Measurements from ENCODE around the gene GYS2.
A peak's percentile ranks its signal among the peaks of the same experiment; 100 is the strongest.

The GYS2 gene

GRCh38 chr12:21638054-21638891 is 33.6 kb upstream of the GYS2 start:
- no peak for FAIRE-seq
- TF ChIP-seq POU2F2 (IDR thresholded peaks at IDR 0.05; ENCODE audit: low read depth, low read length): no peak
- no peak for TF ChIP-seq PAX5 (IDR thresholded peaks at IDR 0.05; ENCODE audit: insufficient read depth, low read length, severe bottlenecking)
- no peak for TF ChIP-seq POLR2AphosphoS5 (IDR thresholded peaks at IDR 0.05; ENCODE audit: low read depth, low read length)
- TF ChIP-seq POLR2A (IDR thresholded peaks at IDR 0.05; ENCODE audit: low read depth, low read length): no peak
- TF ChIP-seq TAF1 (IDR thresholded peaks at IDR 0.05; ENCODE audit: low read depth, low read length): no peak
- TF ChIP-seq SPI1 (IDR thresholded peaks at IDR 0.05; ENCODE audit: low read depth, low read length): no peak

GRCh38 chr12:21634245-21634644 is 29.6 kb upstream of the GYS2 start:
- TF ChIP-seq POLR2A (IDR thresholded peaks at IDR 0.05; ENCODE audit: low read depth, low read length): no peak
- no peak for TF ChIP-seq TAF1 (IDR thresholded peaks at IDR 0.05; ENCODE audit: low read depth, low read length)
- no peak for TF ChIP-seq SPI1 (IDR thresholded peaks at IDR 0.05; ENCODE audit: low read depth, low read length)
- TF ChIP-seq PAX5 (IDR thresholded peaks at IDR 0.05; ENCODE audit: insufficient read depth, low read length, severe bottlenecking): no peak
- TF ChIP-seq POLR2AphosphoS5 (IDR thresholded peaks at IDR 0.05; ENCODE audit: low read depth, low read length): 0 out of 2 replicates have a peak, but pooled peaks have one; percentile 45
- DNase-seq (ENCODE audit: insufficient read length, low spot score): no peak
- FAIRE-seq: no peak

More at GRCh38 chr12:21638054-21638891, 33.6 kb upstream of the GYS2 start:
- no peak for DNase-seq (ENCODE audit: insufficient read length, low spot score)

DNA sequence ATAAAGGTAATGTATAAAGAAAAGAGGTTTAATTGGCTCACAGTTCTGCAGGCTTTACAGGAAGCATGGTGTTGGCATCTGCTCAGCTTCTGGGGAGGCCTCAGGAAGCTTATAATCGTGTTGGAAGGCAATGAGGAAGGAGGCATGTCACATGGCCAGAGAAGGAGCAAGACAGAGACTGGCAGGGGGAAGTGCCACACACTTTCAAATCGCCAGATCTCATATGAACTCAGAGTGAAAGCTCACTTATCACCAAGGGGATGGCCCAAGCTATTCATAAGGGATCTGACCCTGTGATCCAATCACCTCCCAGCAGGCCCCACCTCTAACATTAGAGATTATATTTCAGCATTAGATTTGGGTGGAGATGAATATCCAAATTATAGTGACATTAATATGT is 26.7 kb upstream of the GYS2 start:
- FAIRE-seq (no peak), DNase-seq (ENCODE audit: insufficient read length, low spot score) (no peak)
- TF ChIP-seq TAF1 (IDR thresholded peaks at IDR 0.05; ENCODE audit: low read depth, low read length) (no peak), POLR2A (IDR thresholded peaks at IDR 0.05; ENCODE audit: low read depth, low read length) (no peak), PAX5 (IDR thresholded peaks at IDR 0.05; ENCODE audit: insufficient read depth, low read length, severe bottlenecking) (no peak), SPI1 (IDR thresholded peaks at IDR 0.05; ENCODE audit: low read depth, low read length) (no peak), POLR2AphosphoS5 (IDR thresholded peaks at IDR 0.05; ENCODE audit: low read depth, low read length) (no peak), POU2F2 (IDR thresholded peaks at IDR 0.05; ENCODE audit: low read depth, low read length) (no peak)

GRCh38 chr12:21627924-21628323 is 23.3 kb upstream of the GYS2 start:
- no peak for TF ChIP-seq PAX5 (IDR thresholded peaks at IDR 0.05; ENCODE audit: insufficient read depth, low read length, severe bottlenecking)
- TF ChIP-seq POU2F2 (IDR thresholded peaks at IDR 0.05; ENCODE audit: low read depth, low read length): no peak
- no peak for TF ChIP-seq POLR2A (IDR thresholded peaks at IDR 0.05; ENCODE audit: low read depth, low read length)
- no peak for TF ChIP-seq POLR2AphosphoS5 (IDR thresholded peaks at IDR 0.05; ENCODE audit: low read depth, low read length)
- TF ChIP-seq SPI1 (IDR thresholded peaks at IDR 0.05; ENCODE audit: low read depth, low read length): no peak
- no peak for TF ChIP-seq TAF1 (IDR thresholded peaks at IDR 0.05; ENCODE audit: low read depth, low read length)
- DNase-seq (ENCODE audit: insufficient read length, low spot score) (no peak), FAIRE-seq (no peak)

DNA sequence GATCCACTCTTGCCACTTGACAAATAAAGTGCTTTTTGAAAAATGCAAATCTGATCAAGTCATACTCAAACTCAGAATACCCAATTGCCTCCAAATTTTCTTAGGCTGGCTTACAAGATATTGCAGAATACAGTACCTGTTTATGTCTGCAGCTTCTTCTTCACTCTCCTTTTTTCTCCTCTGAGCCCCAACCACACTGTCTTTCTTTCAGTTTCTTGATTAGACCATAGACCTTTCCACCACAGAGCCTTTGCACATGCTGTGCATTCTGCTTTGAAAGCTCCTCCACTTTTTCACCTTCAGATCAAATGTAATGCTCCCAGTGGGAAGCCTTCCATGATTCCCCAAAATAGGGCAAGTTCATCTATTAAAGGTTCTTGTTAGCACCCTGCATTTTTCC is 13.9 kb upstream of the GYS2 start:
- peak; percentile 20 for FAIRE-seq
- TF ChIP-seq TAF1 (IDR thresholded peaks at IDR 0.05; ENCODE audit: low read depth, low read length) (no peak), PAX5 (IDR thresholded peaks at IDR 0.05; ENCODE audit: insufficient read depth, low read length, severe bottlenecking) (no peak), POLR2A (IDR thresholded peaks at IDR 0.05; ENCODE audit: low read depth, low read length) (no peak), SPI1 (IDR thresholded peaks at IDR 0.05; ENCODE audit: low read depth, low read length) (no peak), POU2F2 (IDR thresholded peaks at IDR 0.05; ENCODE audit: low read depth, low read length) (no peak), POLR2AphosphoS5 (IDR thresholded peaks at IDR 0.05; ENCODE audit: low read depth, low read length) (no peak)

DNA sequence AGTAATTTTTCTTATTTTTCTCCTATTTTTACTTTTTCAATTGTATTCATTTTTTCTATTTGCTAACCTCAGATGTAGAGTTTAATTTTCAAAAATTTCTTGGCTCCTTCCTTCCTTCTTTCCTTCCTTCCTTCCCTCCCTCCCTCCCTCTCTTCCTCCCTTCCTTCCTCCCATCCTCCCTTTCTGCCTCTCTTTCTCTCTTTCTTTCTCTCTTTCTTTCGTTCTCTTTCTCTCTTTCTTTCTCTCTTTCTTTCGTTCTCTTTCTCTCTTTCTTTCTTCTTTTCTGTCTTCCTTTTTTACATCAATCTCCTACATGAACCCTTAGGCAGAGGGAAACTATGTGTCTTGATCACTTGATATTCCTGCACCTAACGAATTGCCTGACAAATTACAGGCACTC is 12.4 kb upstream of the GYS2 start:
- TF ChIP-seq TAF1 (IDR thresholded peaks at IDR 0.05; ENCODE audit: low read depth, low read length) (no peak), POU2F2 (IDR thresholded peaks at IDR 0.05; ENCODE audit: low read depth, low read length) (no peak), POLR2AphosphoS5 (IDR thresholded peaks at IDR 0.05; ENCODE audit: low read depth, low read length) (no peak), PAX5 (IDR thresholded peaks at IDR 0.05; ENCODE audit: insufficient read depth, low read length, severe bottlenecking) (no peak), POLR2A (IDR thresholded peaks at IDR 0.05; ENCODE audit: low read depth, low read length) (no peak), SPI1 (IDR thresholded peaks at IDR 0.05; ENCODE audit: low read depth, low read length) (no peak)
- no peak for FAIRE-seq
- no peak for DNase-seq (ENCODE audit: insufficient read length, low spot score)

More for the DNA sequence above, 13.9 kb upstream of the GYS2 start:
- no peak for DNase-seq (ENCODE audit: insufficient read length, low spot score)

- FAIRE-seq (no peak), DNase-seq (ENCODE audit: insufficient read length, low spot score) (no peak)
- TF ChIP-seq PAX5 (IDR thresholded peaks at IDR 0.05; ENCODE audit: insufficient read depth, low read length, severe bottlenecking) (no peak), POU2F2 (IDR thresholded peaks at IDR 0.05; ENCODE audit: low read depth, low read length) (no peak), POLR2AphosphoS5 (IDR thresholded peaks at IDR 0.05; ENCODE audit: low read depth, low read length) (no peak), SPI1 (IDR thresholded peaks at IDR 0.05; ENCODE audit: low read depth, low read length) (0 out of 2 replicates have a peak, but pooled peaks have one; percentile 1), POLR2A (IDR thresholded peaks at IDR 0.05; ENCODE audit: low read depth, low read length) (no peak), TAF1 (IDR thresholded peaks at IDR 0.05; ENCODE audit: low read depth, low read length) (no peak)
Observed at GRCh38 chr12:21615431-21615830, 10.8 kb upstream of the GYS2 start.

DNA sequence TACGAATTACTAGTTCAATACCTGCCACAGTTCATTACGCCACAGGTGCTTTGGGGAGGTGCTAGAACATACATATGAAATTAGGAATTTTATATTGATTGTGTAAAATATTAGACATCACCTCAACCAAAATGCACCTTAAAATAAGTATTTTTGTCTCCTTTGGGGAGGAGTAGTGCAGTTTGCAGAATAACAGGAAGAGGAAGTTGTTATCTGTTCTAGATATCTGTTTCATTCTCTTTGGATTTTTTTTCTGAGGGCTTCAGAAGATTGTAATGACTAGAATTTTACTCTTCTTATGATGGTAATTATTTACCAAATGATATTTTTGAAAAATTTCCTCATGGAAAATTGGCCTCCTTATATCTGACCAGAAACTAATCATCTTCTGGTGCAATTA is 9.9 kb upstream of the GYS2 start:
- FAIRE-seq: no peak
- DNase-seq (ENCODE audit: insufficient read length, low spot score): no peak
- TF ChIP-seq POU2F2 (IDR thresholded peaks at IDR 0.05; ENCODE audit: low read depth, low read length): no peak
- TF ChIP-seq POLR2AphosphoS5 (IDR thresholded peaks at IDR 0.05; ENCODE audit: low read depth, low read length): no peak
- TF ChIP-seq PAX5 (IDR thresholded peaks at IDR 0.05; ENCODE audit: insufficient read depth, low read length, severe bottlenecking): no peak
- no peak for TF ChIP-seq SPI1 (IDR thresholded peaks at IDR 0.05; ENCODE audit: low read depth, low read length)
- TF ChIP-seq TAF1 (IDR thresholded peaks at IDR 0.05; ENCODE audit: low read depth, low read length): no peak
- no peak for TF ChIP-seq POLR2A (IDR thresholded peaks at IDR 0.05; ENCODE audit: low read depth, low read length)

DNA sequence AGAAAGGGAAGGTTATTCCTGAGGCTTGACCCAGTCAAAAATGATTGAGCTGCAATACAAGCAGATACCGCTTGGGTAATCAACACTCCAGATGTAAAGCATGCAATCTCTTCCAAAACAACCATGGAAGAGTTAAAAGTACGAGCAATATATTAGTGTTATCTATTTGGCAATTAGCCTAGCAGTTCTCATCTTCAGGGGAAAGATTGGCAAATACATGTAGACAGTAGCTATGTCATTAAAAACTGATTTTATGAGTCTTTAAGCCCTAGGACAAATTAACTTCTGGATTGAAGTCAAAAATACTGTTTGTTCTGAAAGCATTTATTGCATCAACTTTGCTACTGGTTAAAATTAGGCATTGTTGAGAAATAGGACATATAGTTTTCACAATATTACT is 9.3 kb upstream of the GYS2 start:
- DNase-seq (ENCODE audit: insufficient read length, low spot score): no peak
- FAIRE-seq: no peak

More for the DNA sequence above, 9.3 kb upstream of the GYS2 start:
- TF ChIP-seq POLR2AphosphoS5 (IDR thresholded peaks at IDR 0.05; ENCODE audit: low read depth, low read length): no peak
- TF ChIP-seq POLR2A (IDR thresholded peaks at IDR 0.05; ENCODE audit: low read depth, low read length): no peak
- no peak for TF ChIP-seq PAX5 (IDR thresholded peaks at IDR 0.05; ENCODE audit: insufficient read depth, low read length, severe bottlenecking)
- TF ChIP-seq TAF1 (IDR thresholded peaks at IDR 0.05; ENCODE audit: low read depth, low read length): no peak

All from GM12891 (cell line).